BLaER1 treated with 17β-estradiol and CSF1 and Interleukin-3, amounts not matched to agents 10 nM and 100 nM (cell line): ENCODE results near the gene TSACC.
A peak's percentile ranks its signal among the peaks of the same experiment; 100 is the strongest.

ENCODE experiments used
- H3K27ac ChIP-seq, 11 experiments: shearing (Covaris generic); formaldehyde crosslinking; 2 replicates each; pipeline ENCODE4 v1.8.1; 2022
- H3K27me3 ChIP-seq, 11 experiments: shearing (Covaris generic); formaldehyde crosslinking; 2 replicates each; pipeline ENCODE4 v1.8.1; 2022
- H3K36me3 ChIP-seq, 11 experiments: shearing (Covaris generic); formaldehyde crosslinking; 2 replicates each; pipeline ENCODE4 v1.8.1; 2022
- H3K4me1 ChIP-seq, 10 experiments: shearing (Covaris generic); formaldehyde crosslinking; 2 replicates each; pipeline ENCODE4 v1.8.1; 2022
- H3K4me2 ChIP-seq, 11 experiments: shearing (Covaris generic); formaldehyde crosslinking; 2 replicates each; pipeline ENCODE4 v1.8.1; 2022
- H3K4me3 ChIP-seq, 10 experiments: shearing (Covaris generic); formaldehyde crosslinking; 2 replicates each; pipeline ENCODE4 v1.8.1; 2022
- H3K9ac ChIP-seq, 11 experiments: shearing (Covaris generic); formaldehyde crosslinking; 2 replicates each; pipeline ENCODE4 v1.8.1; 2022
- H3K9me3 ChIP-seq, 11 experiments: shearing (Covaris generic); formaldehyde crosslinking; replicated peaks in 1 of 11; 2 replicates each; pipeline ENCODE4 v1.8.1; 2022
- H4K20me1 ChIP-seq, 11 experiments: shearing (Covaris generic); formaldehyde crosslinking; 2 replicates each; pipeline ENCODE4 v1.8.1; 2022
- Cebpa-rat ChIP-seq, 11 experiments: shearing (Covaris generic); IDR thresholded peaks; 2 replicates each; pipeline ENCODE4 v1.8.1; 2022

Gene TSACC

GRCh38 chr1:156338180-156338976 is at the start of gene TSACC, which contains the start of gene CCT3:
TSACC (plus strand) TSS chr1:156338526; CDS start chr1:156339758, 1,232 bp downstream.
CCT3 (minus strand) TSS chr1:156338292; CDS start chr1:156338184, 108 bp downstream.
- Histone ChIP-seq H3K4me2 (peak within 1 kb of the TSS; percentile 89 to 98 (median 95)), H3K4me1 (peaks cover 18 to 26% (median 24%) of the 10 kb centered on the region in 10 experiments), H3K4me3 (peak within 1 kb of the TSS; percentile 68 to 98 (median 89)), H3K9ac (peak within 1 kb of the TSS; percentile 82 to 93 (median 88)), H3K36me3 (peaks cover 25 to 40% (median 34%) of the 10 kb centered on the region in 11 experiments), H3K27ac (peak within 1 kb of the TSS; percentile 13 to 92 (median 83); a peak in 21 of 22 replicates), H4K20me1 (peaks cover 26 to 41% (median 39%) of the 10 kb centered on the region in 11 experiments; a peak in 21 of 22 replicates), H3K27me3 (no peaks in the 10 kb centered on the region), H3K9me3 (no peaks in the 10 kb centered on the region)
- TF ChIP-seq Cebpa-rat (IDR thresholded peaks at IDR 0.05) = no peak

GRCh38 chr1:156289857-156290256 is 48.5 kb upstream of the TSACC start:
- H3K9me3 ChIP-seq = no peaks in the 10 kb centered on the region
- H3K9ac ChIP-seq = no peak overlapping the region
- no peak overlapping the region for H3K27ac ChIP-seq
- H3K4me2 ChIP-seq = no peak overlapping the region
- no peaks in the 10 kb centered on the region for H3K27me3 ChIP-seq
- TF ChIP-seq Cebpa-rat (IDR thresholded peaks at IDR 0.05) = no peak
- H3K4me1 ChIP-seq = peaks cover 0 to 17% (median 9%) of the 10 kb centered on the region in 10 experiments; a peak in 18 of 20 replicates
- peaks cover 0 to 7% (median 0%) of the 10 kb centered on the region in 11 experiments; a peak in 2 of 22 replicates for H4K20me1 ChIP-seq
- H3K36me3 ChIP-seq = peaks cover 13 to 67% (median 28%) of the 10 kb centered on the region in 11 experiments; a peak in 18 of 22 replicates
- H3K4me3 ChIP-seq = no peak overlapping the region

- Histone ChIP-seq H3K4me3 (no peak overlapping the region), H3K36me3 (peaks cover 10 to 52% (median 24%) of the 10 kb centered on the region in 11 experiments; a peak in 18 of 22 replicates), H3K9ac (peak overlapping the region in 1 of 11 experiments; percentile 22; a peak in 1 of 22 replicates), H3K27me3 (no peaks in the 10 kb centered on the region), H3K9me3 (no peaks in the 10 kb centered on the region), H3K27ac (no peak overlapping the region), H4K20me1 (peaks cover 0 to 7% (median 0%) of the 10 kb centered on the region in 11 experiments; a peak in 2 of 22 replicates), H3K4me2 (no peak overlapping the region), H3K4me1 (peaks cover 0 to 16% (median 0%) of the 10 kb centered on the region in 10 experiments; a peak in 5 of 20 replicates)
- TF ChIP-seq Cebpa-rat (IDR thresholded peaks at IDR 0.05) = no peak
Observed at GRCh38 chr1:156291226-156292061, 46.9 kb upstream of the TSACC start.

- Histone ChIP-seq H3K27ac (no peak overlapping the region), H3K36me3 (peaks cover 9 to 37% (median 23%) of the 10 kb centered on the region in 11 experiments; a peak in 18 of 22 replicates), H3K27me3 (no peaks in the 10 kb centered on the region), H4K20me1 (peaks cover 0 to 7% (median 0%) of the 10 kb centered on the region in 11 experiments; a peak in 2 of 22 replicates), H3K9ac (no peak overlapping the region), H3K4me3 (no peak overlapping the region), H3K4me2 (no peak overlapping the region), H3K4me1 (peaks cover 0 to 16% (median 0%) of the 10 kb centered on the region in 10 experiments; a peak in 5 of 20 replicates), H3K9me3 (no peaks in the 10 kb centered on the region)
- TF ChIP-seq Cebpa-rat (IDR thresholded peaks at IDR 0.05) = no peak
Observed at GRCh38 chr1:156293098-156293434, 45.3 kb upstream of the TSACC start.

GRCh38 chr1:156293895-156294294 is 44.4 kb upstream of the TSACC start:
- Histone ChIP-seq H4K20me1 (peaks cover 0 to 7% (median 0%) of the 10 kb centered on the region in 11 experiments; a peak in 2 of 22 replicates), H3K27ac (no peak overlapping the region), H3K4me3 (no peak overlapping the region), H3K4me1 (peaks cover 0 to 16% (median 0%) of the 10 kb centered on the region in 10 experiments; a peak in 5 of 20 replicates), H3K27me3 (no peaks in the 10 kb centered on the region), H3K9ac (no peak overlapping the region), H3K9me3 (no peaks in the 10 kb centered on the region), H3K36me3 (peaks cover 7 to 34% (median 16%) of the 10 kb centered on the region in 11 experiments; a peak in 17 of 22 replicates), H3K4me2 (no peak overlapping the region)
- TF ChIP-seq Cebpa-rat (IDR thresholded peaks at IDR 0.05) = no peak

GRCh38 chr1:156295391-156295947 is 42.9 kb upstream of the TSACC start, which contains the start of gene GLMP:
GLMP (minus strand) TSS chr1:156295679; CDS start chr1:156295645, 34 bp downstream.
- Histone ChIP-seq H3K27me3 (no peaks in the 10 kb centered on the region), H3K4me3 (no peak within 1 kb of the TSS), H3K4me1 (peaks cover 0 to 9% (median 0%) of the 10 kb centered on the region in 10 experiments; a peak in 5 of 20 replicates), H3K9me3 (no peaks in the 10 kb centered on the region), H3K4me2 (peak within 1 kb of the TSS in 2 of 11 experiments; percentile 24 to 26; a peak in 1 of 22 replicates), H4K20me1 (peaks cover 0 to 7% (median 0%) of the 10 kb centered on the region in 11 experiments; a peak in 2 of 22 replicates), H3K36me3 (peaks cover 4 to 32% (median 10%) of the 10 kb centered on the region in 11 experiments; a peak in 15 of 22 replicates), H3K9ac (no peak within 1 kb of the TSS), H3K27ac (no peak within 1 kb of the TSS)
- TF ChIP-seq Cebpa-rat (IDR thresholded peaks at IDR 0.05) = no peak

- Histone ChIP-seq H3K27me3 (no peaks in the 10 kb centered on the region), H3K9ac (no peak within 1 kb of the TSS), H3K36me3 (peaks cover 7 to 22% (median 14%) of the 10 kb centered on the region in 11 experiments), H3K4me3 (no peak within 1 kb of the TSS), H3K9me3 (no peaks in the 10 kb centered on the region), H3K27ac (no peak within 1 kb of the TSS), H4K20me1 (peaks cover 0 to 14% (median 0%) of the 10 kb centered on the region in 11 experiments; a peak in 4 of 22 replicates), H3K4me2 (no peak within 1 kb of the TSS), H3K4me1 (peaks cover 0 to 9% (median 0%) of the 10 kb centered on the region in 10 experiments; a peak in 5 of 20 replicates)
- no peak for TF ChIP-seq Cebpa-rat (IDR thresholded peaks at IDR 0.05)
Observed at GRCh38 chr1:156298852-156299357, 39.4 kb upstream of the TSACC start, which contains the start of gene VHLL. VHLL (minus strand) TSS chr1:156299307; CDS start chr1:156299189, 118 bp downstream.

GRCh38 chr1:156303241-156303640 is 35.1 kb upstream of the TSACC start:
- Histone ChIP-seq H3K36me3 (peaks cover 48 to 65% (median 57%) of the 10 kb centered on the region in 11 experiments), H3K27ac (no peak overlapping the region), H3K4me2 (no peak overlapping the region), H3K4me3 (no peak overlapping the region), H3K4me1 (no peaks in the 10 kb centered on the region), H4K20me1 (peaks cover 0 to 39% (median 8%) of the 10 kb centered on the region in 11 experiments; a peak in 8 of 22 replicates), H3K27me3 (no peaks in the 10 kb centered on the region), H3K9ac (no peak overlapping the region), H3K9me3 (no peaks in the 10 kb centered on the region)
- no peak for TF ChIP-seq Cebpa-rat (IDR thresholded peaks at IDR 0.05)
